ENCODE results near the gene CAV2.

Gene CAV2

DNA sequence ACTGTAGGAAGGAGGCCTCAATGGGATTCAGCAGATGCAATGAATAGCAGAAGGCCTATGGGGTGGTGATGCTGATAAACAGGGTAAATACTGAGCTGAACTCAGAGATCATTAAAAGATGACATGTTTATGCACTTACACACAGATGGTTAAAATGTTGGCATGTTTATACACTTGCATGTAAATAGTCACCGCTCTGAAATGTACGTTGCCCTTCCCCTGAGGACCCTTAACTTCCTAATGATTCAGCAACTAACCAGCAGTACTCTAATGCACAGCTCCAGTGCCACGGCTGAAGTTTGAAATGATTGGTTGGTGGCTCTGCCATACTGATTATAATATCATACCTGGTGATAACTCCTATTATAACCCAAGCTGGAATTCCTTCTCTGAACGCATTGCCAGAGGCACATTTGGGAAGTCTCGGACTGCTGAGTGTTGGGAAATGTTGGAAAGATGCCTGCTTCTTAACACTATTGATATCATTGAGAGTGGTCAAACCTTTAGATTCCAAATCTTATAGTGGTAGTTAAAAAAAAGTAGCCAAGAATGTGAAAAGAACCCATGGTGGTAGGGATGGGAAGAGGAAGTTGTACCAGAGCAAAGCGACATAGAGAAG, 21.6 kb downstream of the CAV2 start:
- no peak overlapping the region for H3K9ac ChIP-seq (ENCODE audit: low read depth in 1 of 2, low read length in 2 of 2)
- H3K9me3 ChIP-seq (ENCODE audit: control insufficient read depth in 1 of 2, low read length in 2 of 2), result no peaks in the 10 kb centered on the region
- peaks cover 11 to 12% of the 10 kb centered on the region in 2 donors for H3K4me1 ChIP-seq (ENCODE audit: control insufficient read depth in 1 of 2, insufficient read depth in 2 of 2, low read length in 2 of 2)
- no peak overlapping the region for H3K4me3 ChIP-seq (ENCODE audit: low read depth in 1 of 2, low read length in 2 of 2)
- no peak overlapping the region for H3K27ac ChIP-seq (ENCODE audit: low read depth, low read length)
- no peaks in the 10 kb centered on the region for H3K36me3 ChIP-seq (ENCODE audit: control insufficient read depth in 1 of 2, insufficient read depth in 2 of 2, low read length in 2 of 2)
- peaks cover 18 to 19% of the 10 kb centered on the region in 2 donors for H3K27me3 ChIP-seq (ENCODE audit: control insufficient read depth in 1 of 2, insufficient read depth in 2 of 2, low read length in 2 of 2)

DNA sequence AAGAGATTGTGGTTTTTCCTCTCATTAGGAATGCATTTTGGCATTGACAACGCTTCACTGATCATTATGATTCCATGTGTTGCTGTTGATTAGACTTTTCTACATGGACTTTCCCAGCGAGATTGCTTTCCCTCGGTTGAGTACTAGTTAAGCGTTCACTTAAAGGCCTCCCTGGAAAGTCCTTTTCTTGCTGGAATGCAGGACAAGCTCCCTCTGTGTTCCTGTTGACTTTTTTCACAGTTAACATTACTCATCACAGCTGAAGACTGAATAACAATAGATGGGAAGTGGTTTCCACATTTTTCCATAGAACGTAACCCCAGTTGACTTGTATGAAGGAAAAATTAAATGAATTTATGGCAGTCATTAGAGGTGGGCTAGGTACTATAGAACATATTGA, 22.7 kb downstream of the CAV2 start:
- H3K4me3 ChIP-seq (ENCODE audit: low read depth in 1 of 2, low read length in 2 of 2), result no peak overlapping the region
- no peak overlapping the region for H3K9ac ChIP-seq (ENCODE audit: low read depth in 1 of 2, low read length in 2 of 2)
- H3K9me3 ChIP-seq (ENCODE audit: control insufficient read depth in 1 of 2, low read length in 2 of 2), result no peaks in the 10 kb centered on the region
- H3K27ac ChIP-seq (ENCODE audit: low read depth, low read length), result no peak overlapping the region
- peaks cover 18% of the 10 kb centered on the region in 2 donors for H3K4me1 ChIP-seq (ENCODE audit: control insufficient read depth in 1 of 2, insufficient read depth in 2 of 2, low read length in 2 of 2)
- peaks cover 26 to 30% of the 10 kb centered on the region in 2 donors for H3K27me3 ChIP-seq (ENCODE audit: control insufficient read depth in 1 of 2, insufficient read depth in 2 of 2, low read length in 2 of 2)
- no peaks in the 10 kb centered on the region for H3K36me3 ChIP-seq (ENCODE audit: control insufficient read depth in 1 of 2, insufficient read depth in 2 of 2, low read length in 2 of 2)

DNA sequence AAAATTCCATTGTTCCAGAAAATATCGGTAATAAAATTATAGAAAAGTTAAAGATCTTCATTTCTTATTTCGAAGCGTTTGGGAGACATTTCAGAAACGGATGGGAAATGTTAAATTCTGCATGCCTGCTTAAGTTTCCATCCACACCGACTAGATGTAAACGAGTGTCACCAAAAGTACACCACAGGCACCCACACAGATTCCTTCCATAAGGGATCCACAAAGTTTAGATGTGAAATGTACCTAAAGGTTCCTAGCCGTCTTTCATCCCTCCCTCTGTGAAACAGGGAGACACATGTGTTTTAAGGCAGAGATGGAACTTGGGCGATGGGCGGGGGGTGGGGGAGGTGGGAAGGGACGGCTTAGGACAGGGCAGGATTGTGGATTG, 24.7 kb downstream of the CAV2 start:
- peak overlapping the region in 1 of 2 donors; percentile 86 for H3K4me3 ChIP-seq (ENCODE audit: low read depth in 1 of 2, low read length in 2 of 2)
- no peak overlapping the region for H3K9ac ChIP-seq (ENCODE audit: low read depth in 1 of 2, low read length in 2 of 2)
- H3K27me3 ChIP-seq (ENCODE audit: control insufficient read depth in 1 of 2, insufficient read depth in 2 of 2, low read length in 2 of 2), result peaks cover 26 to 33% of the 10 kb centered on the region in 2 donors
- no peak overlapping the region for H3K27ac ChIP-seq (ENCODE audit: low read depth, low read length)
- peaks cover 18% of the 10 kb centered on the region in 2 donors for H3K4me1 ChIP-seq (ENCODE audit: control insufficient read depth in 1 of 2, insufficient read depth in 2 of 2, low read length in 2 of 2)
- no peaks in the 10 kb centered on the region for H3K36me3 ChIP-seq (ENCODE audit: control insufficient read depth in 1 of 2, insufficient read depth in 2 of 2, low read length in 2 of 2)
- no peaks in the 10 kb centered on the region for H3K9me3 ChIP-seq (ENCODE audit: control insufficient read depth in 1 of 2, low read length in 2 of 2)

DNA sequence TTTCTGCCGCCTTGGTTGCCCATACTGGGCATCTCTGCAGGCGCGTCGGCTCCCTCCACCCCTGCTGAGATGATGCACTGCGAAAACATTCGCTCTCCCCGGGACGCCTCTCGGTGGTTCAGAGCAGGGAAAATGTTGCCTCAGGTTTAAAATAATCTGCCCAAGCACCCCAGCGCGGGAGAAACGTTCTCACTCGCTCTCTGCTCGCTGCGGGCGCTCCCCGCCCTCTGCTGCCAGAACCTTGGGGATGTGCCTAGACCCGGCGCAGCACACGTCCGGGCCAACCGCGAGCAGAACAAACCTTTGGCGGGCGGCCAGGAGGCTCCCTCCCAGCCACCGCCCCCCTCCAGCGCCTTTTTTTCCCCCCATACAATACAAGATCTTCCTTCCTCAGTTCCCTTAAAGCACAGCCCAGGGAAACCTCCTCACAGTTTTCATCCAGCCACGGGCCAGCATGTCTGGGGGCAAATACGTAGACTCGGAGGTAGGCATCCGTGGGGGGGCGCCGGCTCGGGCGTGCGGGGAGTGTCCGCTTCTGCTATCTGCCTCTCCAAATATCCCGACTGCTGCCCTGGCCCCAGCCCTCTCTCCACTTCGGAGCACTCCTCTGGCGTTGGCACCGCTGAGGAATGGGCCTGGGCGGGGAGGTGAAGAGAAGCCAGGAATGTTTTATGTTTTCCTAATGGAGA, 25.2 kb downstream of the CAV2 start, which contains the start of gene CAV1:
TSS of gene CAV1 (plus strand) at position 428 of the 689 bp plus-strand sequence. CDS start at position 455, 27 bp downstream.
- peak within 1 kb of the TSS; percentile 82 for H3K27ac ChIP-seq (ENCODE audit: low read depth, low read length)

DNA sequence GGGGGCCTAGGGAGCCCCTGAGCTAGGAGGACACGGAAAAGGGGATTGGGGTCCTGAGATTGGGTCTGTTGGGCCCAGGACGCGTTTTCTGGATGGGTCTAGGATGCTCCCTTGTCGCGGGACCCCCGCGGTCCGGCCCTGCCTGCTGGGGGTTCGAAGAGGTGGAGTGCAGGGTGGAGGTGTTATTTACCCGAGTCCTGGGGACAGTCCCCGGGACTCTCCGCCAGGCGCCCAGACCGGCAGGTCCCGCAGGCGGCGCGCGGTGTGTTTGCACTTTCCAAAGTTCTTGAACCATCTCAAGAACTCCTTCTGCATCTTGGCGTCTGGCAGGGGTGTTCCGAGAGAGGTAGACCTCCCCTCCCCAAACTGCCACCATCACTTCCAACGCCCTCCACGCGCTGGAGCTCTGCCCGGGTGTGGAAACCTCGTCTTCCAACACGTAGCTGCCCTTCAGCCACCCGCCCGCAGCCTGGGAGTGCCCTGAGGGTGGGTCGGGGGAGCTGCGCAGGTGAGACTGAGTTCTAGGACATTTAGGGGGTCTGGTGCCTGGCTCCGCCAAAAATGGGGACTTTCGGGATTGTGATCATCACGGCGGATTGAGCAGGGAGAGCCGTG, 25.9 kb downstream of the CAV2 start:
- Histone ChIP-seq H3K36me3 (ENCODE audit: control insufficient read depth in 1 of 2, insufficient read depth in 2 of 2, low read length in 2 of 2) (no peaks in the 10 kb centered on the region), H3K9ac (ENCODE audit: low read depth in 1 of 2, low read length in 2 of 2) (peak overlapping the region; percentile 44 to 73), H3K27me3 (ENCODE audit: control insufficient read depth in 1 of 2, insufficient read depth in 2 of 2, low read length in 2 of 2) (peaks cover 26 to 33% of the 10 kb centered on the region in 2 donors), H3K4me1 (ENCODE audit: control insufficient read depth in 1 of 2, insufficient read depth in 2 of 2, low read length in 2 of 2) (peaks cover 18% of the 10 kb centered on the region in 2 donors), H3K4me3 (ENCODE audit: low read depth in 1 of 2, low read length in 2 of 2) (peak overlapping the region; percentile 83 to 86), H3K27ac (ENCODE audit: low read depth, low read length) (peak overlapping the region; percentile 82), H3K9me3 (ENCODE audit: control insufficient read depth in 1 of 2, low read length in 2 of 2) (no peaks in the 10 kb centered on the region)

More for the DNA sequence above, 25.2 kb downstream of the CAV2 start, which contains the start of gene CAV1:
- no peaks in the 10 kb centered on the region for H3K36me3 ChIP-seq (ENCODE audit: control insufficient read depth in 1 of 2, insufficient read depth in 2 of 2, low read length in 2 of 2)
- peak within 1 kb of the TSS; percentile 56 to 73 for H3K9ac ChIP-seq (ENCODE audit: low read depth in 1 of 2, low read length in 2 of 2)
- H3K4me1 ChIP-seq (ENCODE audit: control insufficient read depth in 1 of 2, insufficient read depth in 2 of 2, low read length in 2 of 2), result peaks cover 18% of the 10 kb centered on the region in 2 donors
- H3K9me3 ChIP-seq (ENCODE audit: control insufficient read depth in 1 of 2, low read length in 2 of 2), result no peaks in the 10 kb centered on the region
- H3K4me3 ChIP-seq (ENCODE audit: low read depth in 1 of 2, low read length in 2 of 2), result peak within 1 kb of the TSS; percentile 83 to 86
- peaks cover 26 to 33% of the 10 kb centered on the region in 2 donors for H3K27me3 ChIP-seq (ENCODE audit: control insufficient read depth in 1 of 2, insufficient read depth in 2 of 2, low read length in 2 of 2)

DNA sequence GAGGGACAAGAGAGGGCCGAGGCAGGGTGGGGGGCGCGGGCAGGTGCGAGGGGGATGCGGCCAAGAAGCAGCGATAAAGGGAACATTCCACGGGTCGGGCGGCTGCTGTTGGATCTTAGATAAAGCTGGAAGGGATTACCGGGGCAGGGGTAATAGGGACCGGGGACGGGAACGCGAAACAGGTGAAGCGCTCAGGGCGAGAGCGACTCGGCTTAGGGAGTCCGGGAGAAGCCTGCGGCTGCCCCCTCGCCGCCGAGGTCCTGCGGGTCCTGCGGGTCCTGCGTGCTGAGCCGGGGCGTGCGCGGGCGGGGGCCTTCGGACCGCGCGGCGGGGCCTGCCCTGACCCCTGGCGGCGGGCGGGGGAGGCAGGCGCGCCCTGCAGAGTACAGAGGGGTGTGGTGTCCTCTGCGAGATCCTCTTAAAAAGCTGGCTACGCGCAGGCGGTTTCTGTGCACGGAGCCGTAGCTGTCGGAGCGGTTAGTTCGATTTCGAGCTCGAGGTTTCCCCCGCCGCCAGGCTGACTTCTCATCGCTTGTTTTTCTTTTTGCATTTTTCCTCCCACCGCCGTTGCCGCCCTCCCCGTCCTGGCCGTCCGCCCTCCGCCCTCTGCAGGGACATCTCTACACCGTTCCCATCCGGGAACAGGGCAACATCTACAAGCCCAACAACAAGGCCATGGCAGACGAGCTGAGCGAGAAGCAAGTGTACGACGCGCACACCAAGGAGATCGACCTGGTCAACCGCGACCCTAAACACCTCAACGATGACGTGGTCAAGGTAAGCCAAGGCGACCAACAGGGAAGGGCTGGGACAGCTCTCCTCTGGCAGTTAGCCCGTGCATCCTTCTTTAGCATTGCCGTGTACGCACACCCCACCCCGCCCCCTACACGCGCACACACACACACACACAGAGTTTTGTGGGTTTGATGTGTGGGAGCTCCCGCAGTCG, 26.6 kb downstream of the CAV2 start:
- Histone ChIP-seq H3K27me3 (ENCODE audit: control insufficient read depth in 1 of 2, insufficient read depth in 2 of 2, low read length in 2 of 2) (peaks cover 29 to 33% of the 10 kb centered on the region in 2 donors), H3K4me1 (ENCODE audit: control insufficient read depth in 1 of 2, insufficient read depth in 2 of 2, low read length in 2 of 2) (peaks cover 18% of the 10 kb centered on the region in 2 donors)

DNA sequence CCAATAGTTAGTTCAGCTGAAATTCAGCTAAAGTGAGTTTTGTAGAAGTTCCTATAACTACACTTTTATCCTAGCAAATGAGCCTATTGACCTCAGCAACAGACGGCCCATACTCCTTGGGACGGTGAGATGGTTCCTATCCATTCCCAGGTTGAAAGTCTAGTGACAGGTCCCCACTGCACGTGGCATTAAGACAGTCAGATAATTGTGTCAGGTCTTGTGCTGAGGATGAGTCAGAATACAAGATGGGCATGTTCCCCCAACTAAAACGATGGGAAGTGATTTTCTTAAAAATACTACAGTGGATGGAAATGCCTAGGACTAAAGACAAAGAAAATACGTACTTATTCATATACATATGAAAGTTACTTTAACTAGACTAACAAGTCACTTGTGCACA, 27.4 kb downstream of the CAV2 start:
- Histone ChIP-seq H3K36me3 (ENCODE audit: control insufficient read depth in 1 of 2, insufficient read depth in 2 of 2, low read length in 2 of 2) (no peaks in the 10 kb centered on the region), H3K27ac (ENCODE audit: low read depth, low read length) (peak overlapping the region; percentile 5), H3K27me3 (ENCODE audit: control insufficient read depth in 1 of 2, insufficient read depth in 2 of 2, low read length in 2 of 2) (peaks cover 29 to 33% of the 10 kb centered on the region in 2 donors), H3K9ac (ENCODE audit: low read depth in 1 of 2, low read length in 2 of 2) (peak overlapping the region; percentile 52 to 73), H3K9me3 (ENCODE audit: control insufficient read depth in 1 of 2, low read length in 2 of 2) (no peaks in the 10 kb centered on the region), H3K4me1 (ENCODE audit: control insufficient read depth in 1 of 2, insufficient read depth in 2 of 2, low read length in 2 of 2) (peaks cover 18% of the 10 kb centered on the region in 2 donors), H3K4me3 (ENCODE audit: low read depth in 1 of 2, low read length in 2 of 2) (peak overlapping the region; percentile 83 to 86)

More for the DNA sequence above, 26.6 kb downstream of the CAV2 start:
- H3K9me3 ChIP-seq (ENCODE audit: control insufficient read depth in 1 of 2, low read length in 2 of 2), result no peaks in the 10 kb centered on the region
- H3K4me3 ChIP-seq (ENCODE audit: low read depth in 1 of 2, low read length in 2 of 2), result peak overlapping the region; percentile 83 to 86
- H3K36me3 ChIP-seq (ENCODE audit: control insufficient read depth in 1 of 2, insufficient read depth in 2 of 2, low read length in 2 of 2), result no peaks in the 10 kb centered on the region
- H3K9ac ChIP-seq (ENCODE audit: low read depth in 1 of 2, low read length in 2 of 2), result peak overlapping the region; percentile 56 to 73
- H3K27ac ChIP-seq (ENCODE audit: low read depth, low read length), result peak overlapping the region; percentile 82

DNA sequence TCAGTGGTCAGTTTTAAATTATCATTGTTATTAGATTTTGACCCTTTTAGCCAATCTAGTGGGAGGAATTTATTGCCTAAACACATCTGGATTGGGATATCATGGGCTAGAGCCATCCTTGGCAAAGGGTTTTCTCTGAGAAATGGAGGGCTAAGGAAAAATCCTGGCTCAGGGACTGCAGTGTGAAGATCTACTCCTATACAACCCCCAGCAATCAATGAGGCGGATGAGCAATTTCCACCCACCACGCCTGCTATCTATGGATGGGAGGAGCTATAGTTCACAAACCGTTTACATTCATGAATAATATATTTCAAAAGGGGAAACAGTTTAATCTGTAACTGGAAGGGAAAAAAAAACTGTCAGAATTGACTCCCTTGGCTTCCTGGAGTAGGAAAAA, 28.0 kb downstream of the CAV2 start:
- H3K27me3 ChIP-seq (ENCODE audit: control insufficient read depth in 1 of 2, insufficient read depth in 2 of 2, low read length in 2 of 2), result peaks cover 29 to 30% of the 10 kb centered on the region in 2 donors
- H3K36me3 ChIP-seq (ENCODE audit: control insufficient read depth in 1 of 2, insufficient read depth in 2 of 2, low read length in 2 of 2), result no peaks in the 10 kb centered on the region
- H3K9me3 ChIP-seq (ENCODE audit: control insufficient read depth in 1 of 2, low read length in 2 of 2), result no peaks in the 10 kb centered on the region
- H3K4me3 ChIP-seq (ENCODE audit: low read depth in 1 of 2, low read length in 2 of 2), result no peak overlapping the region
- no peak overlapping the region for H3K27ac ChIP-seq (ENCODE audit: low read depth, low read length)
- H3K9ac ChIP-seq (ENCODE audit: low read depth in 1 of 2, low read length in 2 of 2), result no peak overlapping the region
- H3K4me1 ChIP-seq (ENCODE audit: control insufficient read depth in 1 of 2, insufficient read depth in 2 of 2, low read length in 2 of 2), result peaks cover 18% of the 10 kb centered on the region in 2 donors

DNA sequence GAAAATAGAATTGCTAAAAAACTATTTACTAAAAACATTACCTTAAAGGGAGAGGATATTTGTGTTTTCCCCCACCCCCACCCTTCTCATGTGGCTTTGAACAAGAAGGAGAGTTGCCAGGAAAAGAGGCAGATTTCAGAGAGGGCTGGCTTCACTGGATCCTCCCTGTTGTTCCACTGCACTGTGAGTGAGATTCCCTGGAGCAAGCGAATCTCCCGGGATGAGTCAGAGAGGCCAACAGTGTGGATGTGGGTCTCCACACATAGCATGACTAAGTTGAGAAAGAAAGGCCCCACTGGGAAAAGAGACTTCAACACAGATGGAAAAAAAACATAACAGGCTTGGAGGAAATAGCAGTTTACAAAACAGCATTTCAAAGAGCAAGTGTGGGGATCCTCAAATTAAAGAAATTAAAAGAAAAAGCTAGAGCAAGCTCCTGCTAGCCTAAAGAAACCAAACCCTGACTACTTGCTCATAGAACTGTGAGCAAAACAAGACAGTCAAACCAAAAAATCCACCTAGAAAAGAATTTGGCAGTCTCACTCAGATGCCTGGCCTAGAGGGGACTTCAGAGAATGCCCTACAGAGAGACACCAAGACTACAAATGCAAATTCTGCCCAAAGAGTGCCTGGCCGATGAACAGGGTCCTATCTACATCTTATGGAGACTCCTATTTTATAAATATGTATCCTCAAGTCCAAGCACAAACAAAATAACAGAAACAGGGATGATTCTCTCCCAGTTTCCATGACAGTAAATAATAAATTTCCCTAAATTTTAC, 28.7 kb downstream of the CAV2 start:
- no peak overlapping the region for H3K9ac ChIP-seq (ENCODE audit: low read depth in 1 of 2, low read length in 2 of 2)
- peaks cover 29 to 30% of the 10 kb centered on the region in 2 donors for H3K27me3 ChIP-seq (ENCODE audit: control insufficient read depth in 1 of 2, insufficient read depth in 2 of 2, low read length in 2 of 2)
- H3K27ac ChIP-seq (ENCODE audit: low read depth, low read length), result no peak overlapping the region
- peaks cover 18% of the 10 kb centered on the region in 2 donors for H3K4me1 ChIP-seq (ENCODE audit: control insufficient read depth in 1 of 2, insufficient read depth in 2 of 2, low read length in 2 of 2)
- H3K9me3 ChIP-seq (ENCODE audit: control insufficient read depth in 1 of 2, low read length in 2 of 2), result no peaks in the 10 kb centered on the region
- no peaks in the 10 kb centered on the region for H3K36me3 ChIP-seq (ENCODE audit: control insufficient read depth in 1 of 2, insufficient read depth in 2 of 2, low read length in 2 of 2)
- no peak overlapping the region for H3K4me3 ChIP-seq (ENCODE audit: low read depth in 1 of 2, low read length in 2 of 2)
